HPDE6-E6E7 (cell line): Measurements from ENCODE around the gene PIPOX.

Experiments
- DNase-seq: peaks from one replicate; pipeline ENCODE4 v3.0.0; 2011; ENCODE audit warnings: missing footprints; ENCODE audit errors: extremely low spot score

The PIPOX gene, protein sequence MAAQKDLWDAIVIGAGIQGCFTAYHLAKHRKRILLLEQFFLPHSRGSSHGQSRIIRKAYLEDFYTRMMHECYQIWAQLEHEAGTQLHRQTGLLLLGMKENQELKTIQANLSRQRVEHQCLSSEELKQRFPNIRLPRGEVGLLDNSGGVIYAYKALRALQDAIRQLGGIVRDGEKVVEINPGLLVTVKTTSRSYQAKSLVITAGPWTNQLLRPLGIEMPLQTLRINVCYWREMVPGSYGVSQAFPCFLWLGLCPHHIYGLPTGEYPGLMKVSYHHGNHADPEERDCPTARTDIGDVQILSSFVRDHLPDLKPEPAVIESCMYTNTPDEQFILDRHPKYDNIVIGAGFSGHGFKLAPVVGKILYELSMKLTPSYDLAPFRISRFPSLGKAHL

DNA sequence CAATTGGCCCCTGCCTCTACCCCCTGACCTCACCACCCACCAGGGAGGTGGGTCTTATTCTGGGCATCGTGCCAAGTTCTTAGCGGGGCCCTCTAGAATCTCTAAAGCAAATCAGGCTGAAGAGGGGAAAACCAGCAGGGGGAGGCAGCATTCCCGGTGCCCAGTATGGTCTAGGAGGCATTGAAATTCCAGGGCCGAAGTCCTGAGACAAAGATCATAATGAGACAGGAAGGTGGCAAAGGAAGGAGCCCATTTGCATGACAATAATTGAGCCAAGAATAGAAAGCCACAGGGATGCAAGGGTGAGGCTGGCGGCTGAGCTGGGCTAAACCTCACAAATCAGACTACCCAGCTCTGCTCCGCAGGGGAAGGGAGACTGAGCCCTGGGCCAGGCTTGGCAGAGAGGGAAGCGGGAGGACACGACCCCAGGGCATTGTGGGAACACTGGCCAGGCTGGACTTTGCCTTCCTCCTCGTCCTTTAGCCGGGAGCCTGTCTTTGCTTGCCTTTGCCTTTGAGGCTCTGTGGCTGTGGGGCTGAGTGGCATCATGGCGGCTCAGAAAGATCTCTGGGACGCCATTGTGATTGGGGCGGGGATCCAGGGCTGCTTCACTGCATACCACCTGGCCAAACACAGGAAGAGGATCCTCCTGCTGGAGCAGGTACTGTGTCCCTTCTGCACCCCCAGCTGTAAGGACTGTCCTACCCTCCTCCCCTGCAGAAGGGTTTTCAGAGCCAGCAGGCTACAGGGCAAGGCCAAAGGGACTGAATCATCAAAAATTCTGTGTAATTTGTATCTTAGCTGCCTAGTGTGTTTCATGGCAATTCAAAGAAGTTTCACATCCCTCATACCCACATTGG is at the start of gene PIPOX:
TSS of gene PIPOX (plus strand) at position 463 of the 860 bp plus-strand sequence. CDS start at position 548, 85 bp downstream.
- no peak for DNase-seq

DNA sequence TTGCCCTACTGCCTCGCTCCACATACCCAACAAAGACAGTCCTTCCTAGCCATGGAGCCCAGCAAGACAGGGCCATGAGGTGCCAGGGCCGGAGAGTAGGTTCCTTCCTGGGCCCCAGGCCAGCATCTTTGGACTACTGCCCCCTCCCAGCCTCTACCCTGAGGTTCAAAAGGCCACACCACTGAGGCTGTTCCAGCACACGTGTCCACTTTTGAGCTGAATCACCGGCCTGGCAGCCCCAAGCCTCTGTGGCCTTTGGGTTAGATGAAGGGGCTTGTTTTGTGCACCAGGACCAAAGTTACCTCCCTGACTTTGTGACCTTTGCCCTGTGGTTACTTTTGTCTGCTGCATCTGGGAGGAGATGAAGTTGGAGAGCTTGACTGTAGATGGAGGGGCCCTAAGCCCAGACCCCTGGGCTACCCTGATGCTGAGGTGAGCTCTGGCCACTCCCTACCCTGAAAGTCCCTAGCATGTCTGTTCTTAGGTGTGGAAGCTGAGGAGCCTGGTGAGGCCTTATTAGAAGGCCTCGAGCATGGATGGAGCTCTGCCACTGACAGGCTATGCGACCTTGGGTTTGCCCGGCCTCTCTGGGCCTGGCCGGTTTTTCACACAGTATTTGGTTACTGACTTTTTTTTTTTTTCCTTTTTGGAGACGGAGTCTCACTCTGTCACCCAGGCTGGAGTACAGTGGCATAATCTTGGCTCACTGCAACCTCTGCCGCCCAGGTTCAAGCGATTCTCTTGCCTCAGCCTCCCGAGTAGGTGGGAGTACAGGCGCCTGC is 49.1 kb upstream of the PIPOX start:
- DNase-seq = no peak

DNA sequence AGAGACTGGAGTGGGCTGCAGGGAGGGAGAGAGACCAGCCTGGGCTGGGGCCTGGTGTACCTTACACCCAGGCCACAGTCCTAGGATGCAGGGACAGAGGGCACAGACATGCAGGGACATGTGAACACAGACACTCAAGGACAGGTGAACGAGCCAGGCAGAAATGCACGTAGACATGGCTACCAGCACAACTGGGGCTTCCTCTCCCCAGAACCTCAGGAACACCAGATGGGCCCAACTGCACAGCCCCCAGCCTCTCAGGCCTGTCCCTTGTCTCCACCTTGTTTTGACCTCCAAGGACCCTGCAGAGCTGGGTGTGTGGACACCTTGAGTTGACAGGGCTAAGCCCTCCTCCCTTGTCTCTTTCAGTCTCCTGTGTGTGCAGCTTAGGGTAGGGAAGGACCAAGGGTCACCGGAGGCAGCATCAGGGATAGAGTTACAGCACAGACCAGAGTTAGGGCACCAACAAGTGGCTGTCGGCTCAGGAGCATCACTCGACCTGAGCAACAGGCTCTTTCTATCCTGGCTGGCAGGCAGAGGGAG is 46.3 kb upstream of the PIPOX start:
- no peak for DNase-seq

DNA sequence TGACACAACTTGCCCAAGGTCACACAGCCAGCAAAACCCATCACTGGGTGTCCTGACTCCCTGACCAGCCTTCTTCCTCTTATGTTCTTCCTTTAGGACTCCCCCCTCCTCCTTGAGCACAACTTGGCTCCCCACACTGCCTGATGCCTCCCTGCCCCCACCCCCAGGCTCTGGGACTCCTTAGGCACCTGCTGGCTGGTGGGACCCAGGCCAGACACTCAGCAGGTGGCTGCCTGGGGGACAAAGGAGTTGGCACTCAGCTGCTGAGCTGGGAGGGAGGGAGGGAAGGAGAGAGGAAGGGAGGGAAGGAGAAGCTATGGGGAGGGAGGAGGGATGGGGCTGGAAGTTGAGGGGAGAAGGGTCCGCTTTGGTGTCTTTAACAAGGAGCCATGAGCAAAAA is 45.1 kb upstream of the PIPOX start:
- no peak for DNase-seq

DNA sequence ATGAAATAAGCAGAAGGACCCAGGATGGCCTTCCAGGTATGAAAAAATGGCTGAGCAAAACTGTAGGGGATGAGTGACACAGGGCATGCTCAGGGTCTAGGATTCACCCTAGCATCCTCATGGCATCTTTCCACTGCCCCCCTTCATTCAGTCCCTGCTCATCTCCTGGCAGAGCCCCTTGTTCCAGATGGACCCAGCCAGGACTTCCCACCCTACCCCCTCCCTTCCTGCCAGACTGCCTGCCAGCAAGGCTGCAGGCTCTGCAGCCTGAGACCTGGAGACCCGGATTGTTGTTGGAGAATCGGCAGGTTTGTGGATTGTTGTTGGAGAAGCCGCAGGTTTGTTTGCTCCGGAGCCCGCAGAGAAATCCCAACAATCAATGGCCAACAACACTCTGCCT is 43.7 kb upstream of the PIPOX start:
- DNase-seq = no peak

DNA sequence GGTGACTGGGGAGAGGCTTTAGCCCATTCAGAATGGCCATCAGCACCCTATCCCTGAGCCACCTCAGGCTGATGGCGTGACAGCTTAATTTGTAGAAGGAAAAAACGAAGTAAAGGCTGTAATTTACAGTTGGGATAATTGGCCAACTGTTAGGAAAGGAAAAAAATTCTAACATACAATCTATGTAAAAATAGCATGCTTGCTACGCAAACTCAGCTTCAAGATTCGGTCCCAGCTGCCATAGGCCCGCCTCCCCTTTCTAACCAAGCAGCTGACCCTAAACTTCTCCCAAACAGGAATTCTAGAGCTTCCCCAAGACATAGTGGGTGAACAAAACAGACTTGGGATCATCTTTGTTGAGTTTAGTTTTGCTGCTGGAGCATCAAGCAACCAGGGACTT is 42.0 kb upstream of the PIPOX start:
- no peak for DNase-seq

DNA sequence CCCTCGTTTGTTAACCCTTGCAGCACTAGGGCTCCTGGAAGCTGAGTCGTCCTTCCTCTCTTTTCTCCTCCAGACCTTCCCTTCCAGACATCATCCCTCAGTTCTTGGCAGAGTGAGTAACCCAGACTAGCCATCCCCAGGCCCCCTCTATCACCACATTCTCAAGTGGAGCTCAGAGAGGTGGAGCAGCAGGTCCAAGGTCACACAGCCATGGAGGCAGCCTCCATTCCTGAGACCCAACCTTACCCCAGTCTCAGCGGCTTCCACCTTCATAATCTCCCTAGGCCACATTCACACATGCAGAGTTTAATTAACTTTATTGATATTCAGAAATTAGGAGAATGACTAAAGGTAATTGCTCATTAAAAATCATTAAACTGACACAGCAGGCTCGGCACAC is 40.1 kb upstream of the PIPOX start:
- no peak for DNase-seq

DNA sequence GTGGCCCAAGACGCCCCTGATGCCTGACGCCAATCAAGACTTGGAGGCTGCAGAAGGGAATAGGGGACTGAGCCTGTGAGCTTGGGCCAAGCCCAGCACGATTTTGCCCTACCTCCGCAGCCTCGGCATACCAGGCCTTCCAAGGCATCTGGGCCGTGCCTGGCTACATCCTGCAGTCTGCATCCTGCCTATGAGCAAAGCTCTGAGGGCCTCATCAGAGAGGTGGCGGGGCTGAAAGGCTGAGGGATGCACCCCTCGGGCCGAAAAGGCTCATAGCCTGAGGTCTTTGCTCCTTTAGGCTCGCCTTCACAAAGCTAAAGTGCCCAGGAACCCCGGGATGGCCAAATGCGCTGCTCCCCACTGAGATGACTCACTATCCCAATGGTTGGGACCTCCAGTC is 39.7 kb upstream of the PIPOX start:
- no peak for DNase-seq

DNA sequence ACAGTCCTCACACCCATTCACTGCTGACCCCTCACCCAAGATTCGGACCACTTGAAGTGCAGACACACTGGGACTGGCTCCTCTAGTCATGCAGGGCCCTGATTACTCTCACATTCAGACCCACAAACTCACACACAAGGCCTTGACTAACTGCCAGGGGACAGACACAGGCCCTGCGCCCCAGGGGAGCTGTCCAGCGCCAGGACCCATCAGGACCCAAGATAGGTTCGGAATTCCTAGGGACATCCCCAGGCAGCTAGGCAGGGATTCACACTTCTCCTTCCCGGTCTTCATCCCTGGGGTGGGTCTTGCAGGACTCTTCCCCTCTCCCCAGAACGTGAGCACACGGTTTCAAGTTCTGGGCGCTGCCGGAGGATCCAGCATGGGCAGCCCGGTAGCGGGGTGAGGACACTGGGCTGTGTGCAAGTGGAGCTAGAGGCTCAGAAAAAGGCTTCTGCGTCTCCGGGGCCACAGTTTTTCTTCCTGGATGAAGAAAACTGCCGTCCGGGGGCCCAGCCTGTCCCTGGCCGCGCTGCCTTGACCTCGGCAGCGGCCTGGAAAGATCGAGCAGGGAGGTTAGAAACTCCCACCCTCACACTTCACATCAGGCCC is 38.8 kb upstream of the PIPOX start:
- no peak for DNase-seq

DNA sequence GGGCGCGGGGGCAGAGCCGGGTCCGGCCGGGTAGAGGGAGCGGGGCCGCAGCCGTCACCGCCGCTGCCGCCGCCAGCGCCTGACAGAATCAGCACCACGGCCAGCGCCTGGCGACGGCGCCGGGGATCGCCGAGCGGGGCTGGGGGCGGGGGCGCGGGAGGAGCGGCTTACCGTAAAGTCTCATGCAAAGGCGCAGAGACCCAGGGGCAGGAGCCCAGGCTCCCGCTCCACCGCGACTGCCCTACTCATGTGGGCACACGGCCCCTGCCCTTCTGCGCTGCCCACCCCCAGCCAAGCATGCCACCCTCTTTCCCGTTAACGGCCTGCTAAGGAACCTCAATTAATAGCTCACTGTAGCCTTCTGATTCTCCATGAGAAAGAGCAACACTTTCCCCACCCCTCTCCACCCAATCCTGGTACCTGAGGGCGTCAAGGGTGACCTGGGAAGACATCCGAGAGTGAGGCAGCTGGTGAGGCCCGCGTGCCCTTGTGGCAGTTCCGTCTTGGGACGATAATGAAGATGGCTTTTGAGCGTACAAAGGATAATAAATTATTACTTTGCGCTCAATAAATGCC is 36.9 kb upstream of the PIPOX start, which contains the start of gene SEZ6:
TSS of gene SEZ6 (minus strand) at position 98 of the 576 bp plus-strand sequence. CDS start 164 bp downstream, outside the sequence.
- peak; percentile 57 for DNase-seq

DNA sequence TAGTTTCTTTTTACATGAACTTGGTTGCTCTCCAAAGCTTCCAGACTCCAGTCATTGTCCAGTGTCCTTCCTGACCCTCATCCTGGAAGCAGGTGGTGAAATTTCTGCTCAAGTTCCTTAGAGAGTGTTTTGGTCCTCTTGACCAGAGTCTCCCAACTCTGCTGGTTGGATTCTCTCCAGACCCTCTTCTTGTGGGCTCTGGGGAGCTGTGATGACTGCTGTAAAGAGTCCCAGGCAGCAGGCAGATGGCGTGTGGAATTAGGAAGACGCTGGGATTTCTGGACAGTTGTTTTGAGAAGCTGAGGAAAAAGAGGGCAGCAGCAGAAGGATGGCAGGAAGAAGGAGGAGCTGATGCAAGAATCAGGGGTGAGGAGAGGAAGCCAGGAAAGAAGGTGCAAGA is 35.5 kb upstream of the PIPOX start:
- no peak for DNase-seq

DNA sequence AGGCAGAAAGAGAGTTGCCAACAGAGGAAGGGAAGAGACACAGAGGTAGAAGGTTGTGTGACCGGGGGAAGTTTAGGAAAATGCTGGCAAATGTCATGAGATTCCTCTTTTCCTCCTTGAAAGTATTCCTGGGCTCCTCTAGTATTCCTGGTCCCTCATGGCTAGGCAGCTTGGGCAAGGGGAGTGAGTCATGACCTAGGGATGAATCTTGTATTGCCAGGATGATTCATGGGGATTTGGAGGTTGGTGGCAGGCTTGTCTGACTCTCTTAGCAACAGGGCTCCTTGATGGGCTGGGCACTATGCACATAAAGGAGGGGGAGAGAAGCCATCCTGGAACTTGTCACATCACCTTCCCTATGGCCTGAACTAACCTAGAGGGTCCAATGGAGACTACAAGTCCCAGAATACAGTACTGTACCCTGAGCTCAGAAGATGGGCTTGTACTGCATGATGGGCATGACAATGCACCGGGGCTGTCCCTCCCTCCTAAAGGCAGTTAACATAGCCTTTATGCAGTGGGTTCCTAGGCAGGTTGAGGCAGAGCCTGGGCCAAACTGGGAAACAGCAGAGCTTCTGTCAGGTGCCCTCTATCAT is 35.0 kb upstream of the PIPOX start:
- peak; percentile 76 for DNase-seq

DNA sequence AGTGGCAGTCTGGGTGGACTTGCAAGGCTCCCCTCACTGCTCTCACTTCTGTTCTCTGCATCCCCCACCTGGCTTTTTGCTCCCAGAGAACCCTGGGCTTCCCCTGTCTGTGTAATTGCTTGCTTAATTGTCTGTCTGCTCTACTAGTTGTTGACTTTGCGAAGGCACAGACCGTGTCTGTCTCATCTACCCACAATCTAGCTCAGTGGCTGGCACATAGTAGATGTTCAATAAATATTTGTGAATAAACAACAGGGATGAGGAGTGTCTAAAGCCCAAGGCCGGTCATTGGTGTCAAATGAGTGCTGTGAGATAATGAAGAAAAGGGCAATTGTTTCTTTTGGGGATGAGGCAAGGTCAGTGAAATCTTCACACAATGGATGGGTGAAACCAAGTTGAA is 34.4 kb upstream of the PIPOX start:
- DNase-seq = no peak

DNA sequence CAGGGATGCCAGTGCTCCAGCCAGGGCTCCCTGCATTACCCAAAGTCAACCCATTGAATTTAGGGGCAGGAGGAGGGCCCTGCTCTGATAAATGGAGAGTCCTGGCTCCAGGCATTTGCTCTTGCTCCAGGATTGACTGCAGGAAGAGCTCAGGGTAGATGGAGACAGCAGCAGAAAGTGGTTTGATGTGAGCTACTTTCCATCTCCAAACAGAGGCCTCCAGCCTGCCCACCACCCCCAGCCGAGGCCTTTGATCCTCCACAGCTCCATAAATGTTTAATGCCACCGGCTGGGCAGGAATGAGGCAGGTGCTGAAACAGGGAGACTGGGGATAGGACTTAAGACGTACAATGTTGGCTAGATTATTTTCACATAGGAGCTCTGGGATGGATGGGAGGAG is 32.8 kb upstream of the PIPOX start:
- no peak for DNase-seq

DNA sequence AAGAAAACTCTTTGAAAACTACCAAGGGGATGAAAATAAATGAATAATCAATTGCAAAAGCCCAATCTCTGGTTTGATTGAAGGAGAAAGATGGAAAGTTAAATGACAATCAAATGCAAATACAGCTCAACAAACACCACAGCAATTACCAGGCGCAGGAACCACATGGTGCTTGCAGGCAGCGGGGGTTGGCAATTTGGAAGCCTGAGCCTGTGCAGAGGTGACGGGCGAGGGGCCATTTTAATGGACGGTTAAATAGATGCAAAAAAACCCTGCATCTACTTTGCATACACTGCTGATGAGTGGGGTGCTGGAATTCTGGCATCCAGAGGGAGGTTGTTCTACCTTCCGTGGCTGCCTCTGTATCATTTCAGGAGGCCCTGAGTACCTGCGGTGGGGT is 32.4 kb upstream of the PIPOX start:
- DNase-seq = no peak

DNA sequence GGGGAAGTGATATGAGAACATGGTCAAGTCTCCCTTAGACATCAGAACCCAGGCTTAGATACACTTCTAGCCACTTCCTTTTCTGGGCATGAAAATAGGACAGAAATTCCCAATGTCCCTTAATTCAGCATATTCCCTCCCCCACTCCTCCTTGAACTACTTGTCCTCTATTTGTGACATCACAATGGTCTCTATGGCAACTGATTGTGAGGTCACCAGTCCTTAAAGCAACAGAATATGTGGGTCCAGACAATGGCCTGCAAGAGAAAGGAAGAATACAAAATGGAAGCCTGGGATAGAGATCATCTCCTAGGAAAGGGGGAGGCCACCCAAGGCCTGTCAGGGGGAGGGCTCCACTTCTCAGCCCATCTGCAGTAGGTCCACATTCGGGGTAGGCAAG is 30.4 kb upstream of the PIPOX start:
- no peak for DNase-seq

DNA sequence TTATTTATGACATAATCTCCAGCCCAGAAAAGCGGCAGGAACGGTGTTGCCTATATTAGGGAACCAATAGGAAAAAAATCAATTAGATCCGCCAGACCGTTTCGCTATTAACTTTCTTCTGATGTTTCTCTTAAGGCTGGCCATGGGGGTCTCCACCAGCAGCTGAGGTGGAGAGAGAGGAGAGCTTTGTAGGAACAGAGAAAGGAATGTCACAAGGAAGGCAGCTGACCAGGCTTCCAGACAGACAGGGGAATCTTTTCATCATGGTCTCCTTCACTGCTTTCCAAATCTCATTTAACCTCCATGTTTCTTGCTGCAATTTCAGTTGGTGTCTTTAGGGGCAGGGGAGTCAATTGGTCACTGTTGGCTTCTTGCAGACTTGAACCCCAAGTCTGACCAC is 28.2 kb upstream of the PIPOX start:
- no peak for DNase-seq

DNA sequence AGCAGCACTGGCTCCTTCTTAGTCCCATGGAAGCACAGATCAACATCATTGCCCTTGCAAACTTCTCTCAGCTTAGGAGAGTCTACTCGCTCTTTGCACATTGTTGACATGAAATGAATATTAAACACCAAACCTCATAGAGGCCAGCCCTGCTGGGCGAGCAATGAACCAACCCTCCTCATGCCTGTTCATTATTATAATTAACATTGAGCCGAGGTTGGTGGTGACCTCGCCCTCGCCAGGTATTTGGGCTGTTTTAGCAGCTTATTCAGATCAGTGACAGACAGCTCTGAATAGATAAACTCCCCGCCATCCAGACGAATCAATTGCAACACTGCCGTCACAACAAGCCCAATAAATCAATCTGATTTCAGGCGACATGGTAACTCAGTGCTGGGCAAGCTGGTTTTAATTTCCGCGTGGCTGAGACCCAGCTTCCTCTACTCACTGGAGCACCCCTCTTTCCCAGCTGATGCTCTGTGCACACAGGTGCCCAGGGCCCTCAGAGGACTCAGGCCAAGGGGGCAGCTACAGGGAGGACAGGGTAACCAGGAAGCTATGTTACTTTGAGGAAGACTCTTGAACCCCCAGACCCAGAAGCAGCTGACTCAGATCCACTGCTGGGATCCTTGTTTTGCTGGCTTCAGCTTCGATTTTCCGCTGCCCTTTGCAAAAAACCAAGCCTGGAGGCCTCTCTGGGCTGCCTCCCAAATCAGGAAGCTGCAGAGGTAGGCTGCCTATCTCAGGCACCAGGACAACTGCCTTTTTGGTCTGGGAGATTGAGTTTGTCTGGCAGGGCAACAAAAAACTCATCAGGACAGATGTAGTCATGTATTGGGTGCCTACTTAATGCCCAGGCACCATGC is 26.4 kb upstream of the PIPOX start:
- DNase-seq = no peak

DNA sequence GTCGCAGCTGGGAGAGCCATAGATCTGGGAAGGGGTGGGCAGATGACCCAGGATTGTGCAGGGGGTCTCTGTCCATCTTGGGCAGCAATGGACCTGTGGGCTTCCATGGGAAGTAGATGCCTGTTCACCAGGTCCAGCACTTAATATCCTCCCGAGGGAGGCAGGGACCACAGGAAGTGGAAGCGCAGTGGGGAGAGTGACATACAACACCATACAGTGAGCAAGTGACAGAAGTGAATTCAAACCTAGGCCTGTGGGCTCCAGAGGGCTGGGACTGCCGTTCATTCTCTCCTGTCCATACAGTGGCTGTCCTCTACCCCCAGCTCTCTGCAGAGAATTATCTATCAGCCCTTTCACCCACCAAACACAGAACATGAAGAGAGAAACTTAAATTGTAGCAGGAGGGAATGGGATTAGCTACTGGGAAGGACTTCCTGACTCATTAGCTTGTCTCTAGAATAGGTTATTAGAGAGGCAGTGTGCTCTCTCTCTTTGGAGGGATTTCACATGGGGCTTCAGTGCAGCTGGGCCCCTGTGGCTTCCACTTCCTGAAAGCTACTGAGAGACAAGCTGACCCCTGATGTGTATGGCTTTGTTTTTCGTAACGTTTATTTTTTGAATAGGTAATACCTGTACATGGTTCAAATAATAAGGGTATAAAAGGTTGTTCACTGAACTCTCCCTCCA is 24.0 kb upstream of the PIPOX start:
- DNase-seq = no peak
